ENCODE results near the gene RNGTT. TPM values are rescaled to one million over a fixed set of nuclear protein-coding genes. Genes with fewer than 3 reads are reported as not detected.

RNGTT gene
- total RNA-seq, 4 donors from 2014 or later = 13.9 to 20.5 (median 18.4) TPM

GRCh38 chr6:89008001-89008814 lies 44.8 kb upstream of the RNGTT start:
- WGBS, 2 donors = 30 to 34% methylated on average over 8 of the region's 8 CpGs
- Histone ChIP-seq H3K4me3 (peak overlapping the region in 2 of 4 donors; percentile 7 to 24), H3K27me3 (no peaks in the 10 kb centered on the region), H3K9me3 (no peaks in the 10 kb centered on the region), H3K27ac (peak overlapping the region in 2 of 4 donors; percentile 23 to 42), H3K36me3 (no peaks in the 10 kb centered on the region), H3K4me1 (peaks cover 0 to 23% (median 8%) of the 10 kb centered on the region in 4 donors)
- no peak for DNase-seq (ENCODE audit: low spot score in 2 of 2)
- no peak for TF ChIP-seq POLR2A (IDR thresholded peaks at IDR 0.05)
- no peak for TF ChIP-seq EP300 (IDR thresholded peaks at IDR 0.05)
- no peak for TF ChIP-seq CTCF (IDR thresholded peaks at IDR 0.05)

GRCh38 chr6:89007209-89008000 lies 44.0 kb upstream of the RNGTT start:
- DNase-seq (ENCODE audit: low spot score in 2 of 2) = no peak
- TF ChIP-seq EP300 (IDR thresholded peaks at IDR 0.05) (no peak), POLR2A (IDR thresholded peaks at IDR 0.05) (no peak)
- WGBS, 2 donors = 38 to 44% methylated on average over 15 of the region's 15 CpGs

GRCh38 chr6:89002523-89002922 lies 39.1 kb upstream of the RNGTT start:
- Histone ChIP-seq H3K9me3 (no peaks in the 10 kb centered on the region), H3K4me3 (no peak overlapping the region), H3K27me3 (no peaks in the 10 kb centered on the region), H3K36me3 (no peaks in the 10 kb centered on the region), H3K4me1 (peaks cover 0 to 7% (median 3%) of the 10 kb centered on the region in 4 donors), H3K27ac (no peak overlapping the region)
- no peak for DNase-seq (ENCODE audit: low spot score in 2 of 2)
- 89 to 91% methylated on average over 4 of the region's 4 CpGs for WGBS, 2 donors
- TF ChIP-seq POLR2A (IDR thresholded peaks at IDR 0.05) = no peak
- no peak for TF ChIP-seq EP300 (IDR thresholded peaks at IDR 0.05)
- no peak for TF ChIP-seq CTCF (IDR thresholded peaks at IDR 0.05)

More at GRCh38 chr6:89007209-89008000, 44.0 kb upstream of the RNGTT start:
- H3K9me3 ChIP-seq = no peaks in the 10 kb centered on the region
- H3K27ac ChIP-seq = peak overlapping the region in 2 of 4 donors; percentile 23 to 42
- peaks cover 0 to 23% (median 8%) of the 10 kb centered on the region in 4 donors for H3K4me1 ChIP-seq
- H3K36me3 ChIP-seq = no peaks in the 10 kb centered on the region
- peak overlapping the region in 2 of 4 donors; percentile 7 to 24 for H3K4me3 ChIP-seq
- H3K27me3 ChIP-seq = no peaks in the 10 kb centered on the region

GRCh38 chr6:88997327-88997726 lies 33.9 kb upstream of the RNGTT start:
- no peak overlapping the region for H3K27ac ChIP-seq
- no peak overlapping the region for H3K4me3 ChIP-seq
- no peaks in the 10 kb centered on the region for H3K27me3 ChIP-seq
- TF ChIP-seq POLR2A (IDR thresholded peaks at IDR 0.05) (no peak), CTCF (IDR thresholded peaks at IDR 0.05) (no peak), EP300 (IDR thresholded peaks at IDR 0.05) (no peak)
- no peaks in the 10 kb centered on the region for H3K4me1 ChIP-seq
- 92 to 94% methylated on average over 4 of the region's 4 CpGs for WGBS, 2 donors
- DNase-seq (ENCODE audit: low spot score in 2 of 2) = no peak
- no peaks in the 10 kb centered on the region for H3K36me3 ChIP-seq
- no peaks in the 10 kb centered on the region for H3K9me3 ChIP-seq

GRCh38 chr6:88992741-88993552 lies 29.5 kb upstream of the RNGTT start:
- no peak overlapping the region for H3K27ac ChIP-seq
- no peaks in the 10 kb centered on the region for H3K4me1 ChIP-seq
- no peak for DNase-seq (ENCODE audit: low spot score in 2 of 2)
- no peak for TF ChIP-seq EP300 (IDR thresholded peaks at IDR 0.05)
- TF ChIP-seq POLR2A (IDR thresholded peaks at IDR 0.05) = no peak
- no peak for TF ChIP-seq CTCF (IDR thresholded peaks at IDR 0.05)
- H3K9me3 ChIP-seq = no peaks in the 10 kb centered on the region
- no peak overlapping the region for H3K4me3 ChIP-seq
- H3K27me3 ChIP-seq = no peaks in the 10 kb centered on the region
- 48 to 75% methylated on average over 1 of the region's 1 CpG for WGBS, 2 donors
- no peaks in the 10 kb centered on the region for H3K36me3 ChIP-seq
